Measurements from ENCODE around the gene TLE2. TPM values are rescaled to one million over a fixed set of nuclear protein-coding genes. Genes with fewer than 3 reads are reported as not detected.
"Not testable (repeated sequence)": the region's sequence is repeated elsewhere in the genome, so short reads cannot be mapped to it uniquely, and the experiment has no call there.

TLE2 gene
- polyA plus RNA-seq, 1 donor (not counting 4 experiments of a cell fraction or from before 2014, with no cell fraction given): 0.88 TPM

GRCh38 chr19:3013263-3013725, 15.8 kb downstream of the TLE2 start:
- no peaks in the 10 kb centered on the region for H3K4me1 ChIP-seq (ENCODE audit: control insufficient read depth, extremely low read depth, insufficient read depth, low read length)
- TF ChIP-seq EZH2 (IDR thresholded peaks at IDR 0.05; ENCODE audit: low read length): no peak
- no peak for TF ChIP-seq CTCF (optimal IDR thresholded peaks at IDR 0.05 in 1 of 3, IDR thresholded peaks at IDR 0.05 in 1 of 3, conservative IDR thresholded peaks at IDR 0.05 in 1 of 3; ENCODE audit: extremely low read depth in 1 of 3, insufficient read depth in 2 of 3, low read length in 3 of 3)
- no peaks in the 10 kb centered on the region for H3K36me3 ChIP-seq (ENCODE audit: control insufficient read depth in 2 of 2, extremely low read depth in 1 of 2, insufficient read depth in 2 of 2, low read length in 2 of 2)
- no peak overlapping the region for H2AFZ ChIP-seq (ENCODE audit: control insufficient read depth, low read length)
- no peak overlapping the region for H3K4me3 ChIP-seq (ENCODE audit: control insufficient read depth in 2 of 3, extremely low read depth in 1 of 3, insufficient read depth in 2 of 3, low read depth in 1 of 3, low read length in 3 of 3)
- no peaks in the 10 kb centered on the region for H3K9me1 ChIP-seq (ENCODE audit: control insufficient read depth, extremely low read depth, insufficient read depth, low read length)
- no peak overlapping the region for H3K4me2 ChIP-seq (ENCODE audit: control insufficient read depth, extremely low read depth, insufficient read depth, low read depth, low read length)
- H3K9me3 ChIP-seq (ENCODE audit: control insufficient read depth, low read depth, low read length): no peaks in the 10 kb centered on the region
- H3K79me2 ChIP-seq (ENCODE audit: control insufficient read depth, insufficient read depth, low read length): no peaks in the 10 kb centered on the region
- H3K9ac ChIP-seq (ENCODE audit: control insufficient read depth, extremely low read depth, insufficient read depth, low read length): no peak overlapping the region
- FAIRE-seq: no peak
- H3K27me3 ChIP-seq (ENCODE audit: control insufficient read depth, extremely low read depth, insufficient read depth, low read length): no peaks in the 10 kb centered on the region
- no peak overlapping the region for H3K27ac ChIP-seq (ENCODE audit: control insufficient read depth, insufficient read depth, low read length)
- DNase-seq (ENCODE audit: low read depth, low spot score): no peak
- dilution Hi-C loops (cut with MboI; ENCODE audit: extremely low pct_ligation_motif_present, low sequenced_read_pairs): no loop called here
- H4K20me1 ChIP-seq (ENCODE audit: control insufficient read depth, extremely low read depth, insufficient read depth, low read length): no peaks in the 10 kb centered on the region

GRCh38 chr19:3012621-3013262, 16.3 kb downstream of the TLE2 start:
- dilution Hi-C loops (cut with MboI; ENCODE audit: extremely low pct_ligation_motif_present, low sequenced_read_pairs): no loop called here
- H3K79me2 ChIP-seq (ENCODE audit: control insufficient read depth, insufficient read depth, low read length): no peaks in the 10 kb centered on the region
- H4K20me1 ChIP-seq (ENCODE audit: control insufficient read depth, extremely low read depth, insufficient read depth, low read length): no peaks in the 10 kb centered on the region
- no peaks in the 10 kb centered on the region for H3K27me3 ChIP-seq (ENCODE audit: control insufficient read depth, extremely low read depth, insufficient read depth, low read length)
- H3K4me3 ChIP-seq (ENCODE audit: control insufficient read depth in 2 of 3, extremely low read depth in 1 of 3, insufficient read depth in 2 of 3, low read depth in 1 of 3, low read length in 3 of 3): no peak overlapping the region
- no peak overlapping the region for H3K9ac ChIP-seq (ENCODE audit: control insufficient read depth, extremely low read depth, insufficient read depth, low read length)
- no peak overlapping the region for H3K4me2 ChIP-seq (ENCODE audit: control insufficient read depth, extremely low read depth, insufficient read depth, low read depth, low read length)
- H3K9me3 ChIP-seq (ENCODE audit: control insufficient read depth, low read depth, low read length): no peaks in the 10 kb centered on the region
- no peak for FAIRE-seq
- no peaks in the 10 kb centered on the region for H3K9me1 ChIP-seq (ENCODE audit: control insufficient read depth, extremely low read depth, insufficient read depth, low read length)
- no peak for DNase-seq (ENCODE audit: low read depth, low spot score)
- H3K27ac ChIP-seq (ENCODE audit: control insufficient read depth, insufficient read depth, low read length): no peak overlapping the region
- no peaks in the 10 kb centered on the region for H3K4me1 ChIP-seq (ENCODE audit: control insufficient read depth, extremely low read depth, insufficient read depth, low read length)
- no peaks in the 10 kb centered on the region for H3K36me3 ChIP-seq (ENCODE audit: control insufficient read depth in 2 of 2, extremely low read depth in 1 of 2, insufficient read depth in 2 of 2, low read length in 2 of 2)
- TF ChIP-seq EZH2 (IDR thresholded peaks at IDR 0.05; ENCODE audit: low read length): no peak
- TF ChIP-seq CTCF (optimal IDR thresholded peaks at IDR 0.05 in 1 of 3, IDR thresholded peaks at IDR 0.05 in 1 of 3, conservative IDR thresholded peaks at IDR 0.05 in 1 of 3; ENCODE audit: extremely low read depth in 1 of 3, insufficient read depth in 2 of 3, low read length in 3 of 3): no peak
- no peak overlapping the region for H2AFZ ChIP-seq (ENCODE audit: control insufficient read depth, low read length)

GRCh38 chr19:3012059-3012458, 17.0 kb downstream of the TLE2 start:
- FAIRE-seq: not testable (repeated sequence)

More at GRCh38 chr19:3012059-3012458, 17.0 kb downstream of the TLE2 start:
- H3K9ac ChIP-seq (ENCODE audit: control insufficient read depth, extremely low read depth, insufficient read depth, low read length); H3K27me3 ChIP-seq (ENCODE audit: control insufficient read depth, extremely low read depth, insufficient read depth, low read length); DNase-seq (ENCODE audit: low read depth, low spot score); H3K27ac ChIP-seq (ENCODE audit: control insufficient read depth, insufficient read depth, low read length); H4K20me1 ChIP-seq (ENCODE audit: control insufficient read depth, extremely low read depth, insufficient read depth, low read length); H3K4me2 ChIP-seq (ENCODE audit: control insufficient read depth, extremely low read depth, insufficient read depth, low read depth, low read length); dilution Hi-C loops (cut with MboI; ENCODE audit: extremely low pct_ligation_motif_present, low sequenced_read_pairs); H3K36me3 ChIP-seq (ENCODE audit: control insufficient read depth in 2 of 2, extremely low read depth in 1 of 2, insufficient read depth in 2 of 2, low read length in 2 of 2); H3K79me2 ChIP-seq (ENCODE audit: control insufficient read depth, insufficient read depth, low read length); H3K9me1 ChIP-seq (ENCODE audit: control insufficient read depth, extremely low read depth, insufficient read depth, low read length); H3K4me3 ChIP-seq (ENCODE audit: control insufficient read depth in 2 of 3, extremely low read depth in 1 of 3, insufficient read depth in 2 of 3, low read depth in 1 of 3, low read length in 3 of 3); H2AFZ ChIP-seq (ENCODE audit: control insufficient read depth, low read length); H3K9me3 ChIP-seq (ENCODE audit: control insufficient read depth, low read depth, low read length); H3K4me1 ChIP-seq (ENCODE audit: control insufficient read depth, extremely low read depth, insufficient read depth, low read length): not testable (repeated sequence)

Data from keratinocyte (primary cell).